GM23338 (cell line): ENCODE data around the gene HES7. TPM values are rescaled to one million over a fixed set of nuclear protein-coding genes. Genes with fewer than 3 reads are reported as not detected.

Source experiments
- ATAC-seq: fragments of 200-7000 bp; cut with Tn5 transposase; 3 replicates; pipeline ENCODE4 v1.9.1; 2020
- DNase-seq: peaks from one replicate; pipeline ENCODE4 v3.0.0-alpha.2; 2015; ENCODE audit warnings: low spot score
- H2AFZ ChIP-seq: fragments of 200-600 bp; sonication (generic); 2 replicates; pipeline ENCODE4 v1.8.0; 2016; ENCODE audit warnings: antibody characterized with exemption, mild to moderate bottlenecking, moderate library complexity
- H3F3A ChIP-seq: fragments of 200-600 bp; sonication (generic); replicated peaks from 2 replicates; pipeline ENCODE4 v1.8.0; 2017; ENCODE audit warnings: antibody characterized with exemption, mixed run types, low read depth
- H3K27ac ChIP-seq: fragments of 200-600 bp; sonication (generic); 2 replicates; pipeline ENCODE4 v1.6.1; 2016; ENCODE audit warnings: low read depth
- H3K27me3 ChIP-seq: fragments of 200-600 bp; sonication (generic); 2 replicates; pipeline ENCODE4 v1.8.0; 2016; ENCODE audit warnings: mild to moderate bottlenecking, mixed run types, moderate library complexity; ENCODE audit not compliant: insufficient read depth
- H3K36me3 ChIP-seq: fragments of 200-600 bp; sonication (generic); 2 replicates; pipeline ENCODE4 v1.8.0; 2016; ENCODE audit warnings: mild to moderate bottlenecking; ENCODE audit not compliant: insufficient read depth
- H3K4me1 ChIP-seq: fragments of 200-600 bp; sonication (generic); 2 replicates; pipeline ENCODE4 v1.8.0; 2016; ENCODE audit warnings: mild to moderate bottlenecking, moderate library complexity; ENCODE audit not compliant: insufficient read depth
- H3K4me2 ChIP-seq: fragments of 200-600 bp; sonication (generic); 2 replicates; pipeline ENCODE4 v1.7.1; 2017; ENCODE audit warnings: mixed run types
- H3K4me3 ChIP-seq: fragments of 200-600 bp; sonication (generic); 2 replicates; pipeline ENCODE4 v1.6.1; 2016; ENCODE audit warnings: mixed run types
- H3K79me2 ChIP-seq: fragments of 200-600 bp; sonication (generic); replicated peaks from 2 replicates; pipeline ENCODE4 v1.8.0; 2017; ENCODE audit warnings: mild to moderate bottlenecking; ENCODE audit not compliant: insufficient read depth
- H3K9me2 ChIP-seq: fragments of 200-600 bp; sonication (generic); 2 replicates; pipeline ENCODE4 v1.8.0; 2017; ENCODE audit not compliant: insufficient read depth
- H4K20me1 ChIP-seq: fragments of 200-600 bp; sonication (generic); replicated peaks from 2 replicates; pipeline ENCODE4 v1.8.0; 2017; ENCODE audit warnings: mild to moderate bottlenecking; ENCODE audit not compliant: insufficient read depth
- H3K27ac Mint-ChIP-seq: 2 replicates; pipeline ENCODE4 v1.8.0; 2020; ENCODE audit warnings: inconsistent platforms, mild to moderate bottlenecking, moderate library complexity, mixed read lengths
- H3K27me3 Mint-ChIP-seq: 3 replicates; pipeline ENCODE4 v1.8.0; 2022; ENCODE audit warnings: low read depth, mild to moderate bottlenecking, moderate library complexity, mixed read lengths, inconsistent platforms; ENCODE audit not compliant: insufficient read depth, poor library complexity
- H3K36me3 Mint-ChIP-seq: 3 replicates; pipeline ENCODE4 v1.8.0; 2021; ENCODE audit warnings: low read depth, mild to moderate bottlenecking, inconsistent platforms, moderate library complexity, mixed read lengths
- H3K4me1 Mint-ChIP-seq: 3 replicates; pipeline ENCODE4 v1.8.0; 2020; ENCODE audit warnings: mild to moderate bottlenecking, inconsistent platforms, mixed read lengths
- H3K4me3 Mint-ChIP-seq: 3 replicates; pipeline ENCODE4 v1.8.0; 2021; ENCODE audit warnings: moderate library complexity, mild to moderate bottlenecking, inconsistent platforms, mixed read lengths
- H3K9me3 Mint-ChIP-seq: 3 replicates; pipeline ENCODE4 v1.8.0; 2020; ENCODE audit warnings: moderate library complexity, mild to moderate bottlenecking, inconsistent platforms, mixed read lengths
- CREB1 ChIP-seq: fragments of 250-450 bp; sonication (Bioruptor Pico); IDR thresholded peaks from 2 replicates; pipeline ENCODE4 v1.5.0; 2020; ENCODE audit warnings: low read depth, mild to moderate bottlenecking, moderate library complexity
- EZH2 ChIP-seq: fragments of 200-600 bp; sonication (generic); IDR thresholded peaks from one replicate; pipeline ENCODE4 v1.8.0; 2017; ENCODE audit warnings: antibody characterized with exemption, mild to moderate bottlenecking, low read depth; ENCODE audit not compliant: unreplicated experiment
- EZH2phosphoT487 ChIP-seq: fragments of 200-600 bp; sonication (generic); IDR thresholded peaks from one replicate; pipeline ENCODE4 v1.8.1; 2018; ENCODE audit warnings: antibody characterized with exemption; ENCODE audit not compliant: unreplicated experiment
- JUNB ChIP-seq: IDR thresholded peaks from one replicate; pipeline ENCODE4 v1.6.1; 2016; ENCODE audit warnings: antibody characterized with exemption; ENCODE audit not compliant: unreplicated experiment
- NANOG ChIP-seq: IDR thresholded peaks from 2 replicates; pipeline ENCODE4 v1.6.1; 2016; ENCODE audit warnings: antibody characterized with exemption, borderline replicate concordance
- POLR2AphosphoS5 ChIP-seq: IDR thresholded peaks from 2 replicates; pipeline ENCODE4 v1.6.1; 2016; ENCODE audit warnings: antibody characterized with exemption, low read depth
- STAT1 ChIP-seq: IDR thresholded peaks from one replicate; pipeline ENCODE4 v1.6.1; 2016; ENCODE audit warnings: antibody characterized with exemption; ENCODE audit not compliant: unreplicated experiment
- ZNF114 ChIP-seq: fragments of 250-450 bp; sonication (Bioruptor Pico); IDR thresholded peaks from 2 replicates; pipeline ENCODE4 v1.5.0; 2020; ENCODE audit warnings: mild to moderate bottlenecking, moderate library complexity
- ZNF331 ChIP-seq: fragments of 250-450 bp; sonication (Bioruptor Pico); IDR thresholded peaks from 2 replicates; pipeline ENCODE4 v1.5.0; 2020; ENCODE audit warnings: low read depth, mild to moderate bottlenecking, moderate library complexity
- polyA plus RNA-seq: library from polyadenylated mRNA; unstranded; fragments of >200 nt; fragmentation: Nextera tagmentation; extraction: Ambion mirVana; gene quantifications from 2 replicates; pipeline ENCODE4 v1.2.1, GENCODE V29; 2016
- total RNA-seq: library from RNA; depleted of rRNA; stranded (reverse); fragments of >200 nt; shearing (Covaris generic); gene quantifications from 2 replicates; pipeline ENCODE4 v1.2.3, GENCODE V29; 2014
- TF ChIP-seq, protein P1 (sequence below): IDR thresholded peaks from one replicate; pipeline ENCODE4 v1.6.1; 2018; ENCODE audit warnings: antibody characterized with exemption; ENCODE audit not compliant: unreplicated experiment
- TF ChIP-seq, protein P2 (sequence below): fragments of 250-450 bp; sonication (Bioruptor Pico); IDR thresholded peaks from 2 replicates; pipeline ENCODE4 v1.5.0; 2020; ENCODE audit warnings: mild to moderate bottlenecking, moderate library complexity
- TF ChIP-seq, protein P3 (sequence below): IDR thresholded peaks from 2 replicates; pipeline ENCODE4 v1.6.1; 2016; ENCODE audit warnings: antibody characterized with exemption
- TF ChIP-seq, protein P4 (sequence below), 2 experiments: fragments of 200-600 bp in 1 of 2; sonication (generic) in 1 of 2; conservative IDR thresholded peaks; 2 replicates each; pipeline versions ENCODE4 v1.5.1 to v1.6.1; 2016 to 2017; ENCODE audit warnings: antibody characterized with exemption in 2 of 2, low read depth in 2 of 2, mild to moderate bottlenecking in 2 of 2, moderate library complexity in 1 of 2

Gene HES7
- total and polyA plus RNA-seq, 2 experiments from 2014 or later: 0.14 TPM; not detected in 1

DNA sequence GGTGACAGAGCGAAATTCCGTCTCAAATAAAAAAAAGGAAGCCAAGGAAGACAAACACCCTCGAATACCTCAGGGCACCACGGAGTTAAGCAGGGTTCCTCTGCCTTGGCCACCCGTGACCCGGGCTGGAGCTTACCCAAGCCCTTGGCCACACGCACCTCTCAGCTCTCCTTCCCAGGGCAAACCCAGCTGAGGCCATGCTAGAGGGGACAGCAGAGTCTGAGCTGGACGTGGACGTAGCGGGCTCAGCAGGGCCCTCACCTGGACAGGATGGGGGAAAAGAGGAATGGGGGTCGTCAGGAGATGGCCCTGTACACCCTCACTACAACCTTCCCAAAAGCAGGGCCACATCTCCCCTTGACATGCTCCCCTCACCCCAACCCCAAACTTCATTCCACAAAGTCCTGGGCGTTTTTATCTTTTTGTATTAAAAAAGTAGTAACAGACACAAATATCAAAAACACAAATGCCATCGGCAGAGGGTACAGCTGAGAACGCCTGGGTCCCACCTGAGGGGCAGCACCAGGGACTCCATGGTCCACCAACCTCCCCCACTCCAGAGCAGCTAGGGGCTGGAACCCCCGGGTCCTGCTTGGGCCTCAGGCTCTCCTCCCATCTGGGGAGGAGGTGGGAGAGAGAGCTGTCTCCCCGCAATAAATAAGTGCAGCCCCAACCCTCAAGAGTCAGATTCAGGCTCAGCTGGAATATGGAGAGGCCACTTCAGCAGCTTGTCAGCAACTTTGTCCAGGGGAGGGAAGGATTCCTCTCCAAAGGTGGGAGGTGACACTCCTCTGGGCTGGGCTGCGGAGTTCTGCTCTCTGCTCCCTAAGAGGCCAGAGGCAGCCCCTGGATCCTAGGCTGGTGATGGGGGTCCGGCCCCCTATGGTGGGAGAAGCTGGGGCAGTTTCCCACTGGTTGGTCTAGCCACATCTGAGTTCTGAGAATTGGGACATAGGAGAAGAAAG is 16.4 kb upstream of the HES7 start:
- no peak for ATAC-seq
- TF ChIP-seq NANOG: no peak
- no peak for TF ChIP-seq ZNF331 (CRISPR knock-in tag)
- TF ChIP-seq EZH2: no peak
- no peak for TF ChIP-seq POLR2AphosphoS5
- TF ChIP-seq, protein P1, sequence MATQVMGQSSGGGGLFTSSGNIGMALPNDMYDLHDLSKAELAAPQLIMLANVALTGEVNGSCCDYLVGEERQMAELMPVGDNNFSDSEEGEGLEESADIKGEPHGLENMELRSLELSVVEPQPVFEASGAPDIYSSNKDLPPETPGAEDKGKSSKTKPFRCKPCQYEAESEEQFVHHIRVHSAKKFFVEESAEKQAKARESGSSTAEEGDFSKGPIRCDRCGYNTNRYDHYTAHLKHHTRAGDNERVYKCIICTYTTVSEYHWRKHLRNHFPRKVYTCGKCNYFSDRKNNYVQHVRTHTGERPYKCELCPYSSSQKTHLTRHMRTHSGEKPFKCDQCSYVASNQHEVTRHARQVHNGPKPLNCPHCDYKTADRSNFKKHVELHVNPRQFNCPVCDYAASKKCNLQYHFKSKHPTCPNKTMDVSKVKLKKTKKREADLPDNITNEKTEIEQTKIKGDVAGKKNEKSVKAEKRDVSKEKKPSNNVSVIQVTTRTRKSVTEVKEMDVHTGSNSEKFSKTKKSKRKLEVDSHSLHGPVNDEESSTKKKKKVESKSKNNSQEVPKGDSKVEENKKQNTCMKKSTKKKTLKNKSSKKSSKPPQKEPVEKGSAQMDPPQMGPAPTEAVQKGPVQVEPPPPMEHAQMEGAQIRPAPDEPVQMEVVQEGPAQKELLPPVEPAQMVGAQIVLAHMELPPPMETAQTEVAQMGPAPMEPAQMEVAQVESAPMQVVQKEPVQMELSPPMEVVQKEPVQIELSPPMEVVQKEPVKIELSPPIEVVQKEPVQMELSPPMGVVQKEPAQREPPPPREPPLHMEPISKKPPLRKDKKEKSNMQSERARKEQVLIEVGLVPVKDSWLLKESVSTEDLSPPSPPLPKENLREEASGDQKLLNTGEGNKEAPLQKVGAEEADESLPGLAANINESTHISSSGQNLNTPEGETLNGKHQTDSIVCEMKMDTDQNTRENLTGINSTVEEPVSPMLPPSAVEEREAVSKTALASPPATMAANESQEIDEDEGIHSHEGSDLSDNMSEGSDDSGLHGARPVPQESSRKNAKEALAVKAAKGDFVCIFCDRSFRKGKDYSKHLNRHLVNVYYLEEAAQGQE: no peak
- no peak for TF ChIP-seq EZH2phosphoT487
- TF ChIP-seq, protein P2, sequence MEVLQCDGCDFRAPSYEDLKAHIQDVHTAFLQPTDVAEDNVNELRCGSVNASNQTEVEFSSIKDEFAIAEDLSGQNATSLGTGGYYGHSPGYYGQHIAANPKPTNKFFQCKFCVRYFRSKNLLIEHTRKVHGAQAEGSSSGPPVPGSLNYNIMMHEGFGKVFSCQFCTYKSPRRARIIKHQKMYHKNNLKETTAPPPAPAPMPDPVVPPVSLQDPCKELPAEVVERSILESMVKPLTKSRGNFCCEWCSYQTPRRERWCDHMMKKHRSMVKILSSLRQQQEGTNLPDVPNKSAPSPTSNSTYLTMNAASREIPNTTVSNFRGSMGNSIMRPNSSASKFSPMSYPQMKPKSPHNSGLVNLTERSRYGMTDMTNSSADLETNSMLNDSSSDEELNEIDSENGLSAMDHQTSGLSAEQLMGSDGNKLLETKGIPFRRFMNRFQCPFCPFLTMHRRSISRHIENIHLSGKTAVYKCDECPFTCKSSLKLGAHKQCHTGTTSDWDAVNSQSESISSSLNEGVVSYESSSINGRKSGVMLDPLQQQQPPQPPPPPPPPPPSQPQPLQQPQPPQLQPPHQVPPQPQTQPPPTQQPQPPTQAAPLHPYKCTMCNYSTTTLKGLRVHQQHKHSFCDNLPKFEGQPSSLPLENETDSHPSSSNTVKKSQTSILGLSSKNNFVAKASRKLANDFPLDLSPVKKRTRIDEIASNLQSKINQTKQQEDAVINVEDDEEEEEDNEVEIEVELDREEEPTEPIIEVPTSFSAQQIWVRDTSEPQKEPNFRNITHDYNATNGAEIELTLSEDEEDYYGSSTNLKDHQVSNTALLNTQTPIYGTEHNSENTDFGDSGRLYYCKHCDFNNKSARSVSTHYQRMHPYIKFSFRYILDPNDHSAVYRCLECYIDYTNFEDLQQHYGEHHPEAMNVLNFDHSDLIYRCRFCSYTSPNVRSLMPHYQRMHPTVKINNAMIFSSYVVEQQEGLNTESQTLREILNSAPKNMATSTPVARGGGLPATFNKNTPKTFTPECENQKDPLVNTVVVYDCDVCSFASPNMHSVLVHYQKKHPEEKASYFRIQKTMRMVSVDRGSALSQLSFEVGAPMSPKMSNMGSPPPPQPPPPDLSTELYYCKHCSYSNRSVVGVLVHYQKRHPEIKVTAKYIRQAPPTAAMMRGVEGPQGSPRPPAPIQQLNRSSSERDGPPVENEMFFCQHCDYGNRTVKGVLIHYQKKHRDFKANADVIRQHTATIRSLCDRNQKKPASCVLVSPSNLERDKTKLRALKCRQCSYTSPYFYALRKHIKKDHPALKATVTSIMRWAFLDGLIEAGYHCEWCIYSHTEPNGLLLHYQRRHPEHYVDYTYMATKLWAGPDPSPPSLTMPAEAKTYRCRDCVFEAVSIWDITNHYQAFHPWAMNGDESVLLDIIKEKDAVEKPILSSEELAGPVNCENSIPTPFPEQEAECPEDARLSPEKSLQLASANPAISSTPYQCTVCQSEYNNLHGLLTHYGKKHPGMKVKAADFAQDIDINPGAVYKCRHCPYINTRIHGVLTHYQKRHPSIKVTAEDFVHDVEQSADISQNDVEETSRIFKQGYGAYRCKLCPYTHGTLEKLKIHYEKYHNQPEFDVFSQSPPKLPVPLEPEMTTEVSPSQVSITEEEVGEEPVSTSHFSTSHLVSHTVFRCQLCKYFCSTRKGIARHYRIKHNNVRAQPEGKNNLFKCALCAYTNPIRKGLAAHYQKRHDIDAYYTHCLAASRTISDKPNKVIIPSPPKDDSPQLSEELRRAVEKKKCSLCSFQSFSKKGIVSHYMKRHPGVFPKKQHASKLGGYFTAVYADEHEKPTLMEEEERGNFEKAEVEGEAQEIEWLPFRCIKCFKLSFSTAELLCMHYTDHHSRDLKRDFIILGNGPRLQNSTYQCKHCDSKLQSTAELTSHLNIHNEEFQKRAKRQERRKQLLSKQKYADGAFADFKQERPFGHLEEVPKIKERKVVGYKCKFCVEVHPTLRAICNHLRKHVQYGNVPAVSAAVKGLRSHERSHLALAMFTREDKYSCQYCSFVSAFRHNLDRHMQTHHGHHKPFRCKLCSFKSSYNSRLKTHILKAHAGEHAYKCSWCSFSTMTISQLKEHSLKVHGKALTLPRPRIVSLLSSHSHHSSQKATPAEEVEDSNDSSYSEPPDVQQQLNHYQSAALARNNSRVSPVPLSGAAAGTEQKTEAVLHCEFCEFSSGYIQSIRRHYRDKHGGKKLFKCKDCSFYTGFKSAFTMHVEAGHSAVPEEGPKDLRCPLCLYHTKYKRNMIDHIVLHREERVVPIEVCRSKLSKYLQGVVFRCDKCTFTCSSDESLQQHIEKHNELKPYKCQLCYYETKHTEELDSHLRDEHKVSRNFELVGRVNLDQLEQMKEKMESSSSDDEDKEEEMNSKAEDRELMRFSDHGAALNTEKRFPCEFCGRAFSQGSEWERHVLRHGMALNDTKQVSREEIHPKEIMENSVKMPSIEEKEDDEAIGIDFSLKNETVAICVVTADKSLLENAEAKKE: no peak
- TF ChIP-seq, protein P3, sequence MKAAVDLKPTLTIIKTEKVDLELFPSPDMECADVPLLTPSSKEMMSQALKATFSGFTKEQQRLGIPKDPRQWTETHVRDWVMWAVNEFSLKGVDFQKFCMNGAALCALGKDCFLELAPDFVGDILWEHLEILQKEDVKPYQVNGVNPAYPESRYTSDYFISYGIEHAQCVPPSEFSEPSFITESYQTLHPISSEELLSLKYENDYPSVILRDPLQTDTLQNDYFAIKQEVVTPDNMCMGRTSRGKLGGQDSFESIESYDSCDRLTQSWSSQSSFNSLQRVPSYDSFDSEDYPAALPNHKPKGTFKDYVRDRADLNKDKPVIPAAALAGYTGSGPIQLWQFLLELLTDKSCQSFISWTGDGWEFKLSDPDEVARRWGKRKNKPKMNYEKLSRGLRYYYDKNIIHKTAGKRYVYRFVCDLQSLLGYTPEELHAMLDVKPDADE: no peak
- no peak for TF ChIP-seq STAT1
- no peak for TF ChIP-seq JUNB
- TF ChIP-seq ZNF114 (CRISPR knock-in tag): no peak
- no peak for TF ChIP-seq CREB1 (CRISPR knock-in tag)
- TF ChIP-seq, protein P4, sequence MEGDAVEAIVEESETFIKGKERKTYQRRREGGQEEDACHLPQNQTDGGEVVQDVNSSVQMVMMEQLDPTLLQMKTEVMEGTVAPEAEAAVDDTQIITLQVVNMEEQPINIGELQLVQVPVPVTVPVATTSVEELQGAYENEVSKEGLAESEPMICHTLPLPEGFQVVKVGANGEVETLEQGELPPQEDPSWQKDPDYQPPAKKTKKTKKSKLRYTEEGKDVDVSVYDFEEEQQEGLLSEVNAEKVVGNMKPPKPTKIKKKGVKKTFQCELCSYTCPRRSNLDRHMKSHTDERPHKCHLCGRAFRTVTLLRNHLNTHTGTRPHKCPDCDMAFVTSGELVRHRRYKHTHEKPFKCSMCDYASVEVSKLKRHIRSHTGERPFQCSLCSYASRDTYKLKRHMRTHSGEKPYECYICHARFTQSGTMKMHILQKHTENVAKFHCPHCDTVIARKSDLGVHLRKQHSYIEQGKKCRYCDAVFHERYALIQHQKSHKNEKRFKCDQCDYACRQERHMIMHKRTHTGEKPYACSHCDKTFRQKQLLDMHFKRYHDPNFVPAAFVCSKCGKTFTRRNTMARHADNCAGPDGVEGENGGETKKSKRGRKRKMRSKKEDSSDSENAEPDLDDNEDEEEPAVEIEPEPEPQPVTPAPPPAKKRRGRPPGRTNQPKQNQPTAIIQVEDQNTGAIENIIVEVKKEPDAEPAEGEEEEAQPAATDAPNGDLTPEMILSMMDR (conservative IDR thresholded peaks at IDR 0.05; ENCODE audit: low read depth in 2 of 2): no peak
- Histone ChIP-seq H2AFZ (no peak overlapping the region), H3K27me3 (peaks cover 21% of the 10 kb centered on the region), H4K20me1 (no peaks in the 10 kb centered on the region), H3K4me3 (no peak overlapping the region), H3K36me3 (peaks cover 7% of the 10 kb centered on the region; the same call in 1 of the 2 replicates), H3K9me2 (no peaks in the 10 kb centered on the region), H3K4me2 (no peak overlapping the region), H3K79me2 (no peaks in the 10 kb centered on the region), H3K27ac (0 out of 2 replicates have a peak overlapping the region, but pooled peaks have one; percentile 78), H3K4me1 (peaks cover 7% of the 10 kb centered on the region; the same call in 1 of the 2 replicates), H3F3A (peaks cover 26% of the 10 kb centered on the region)
- no peak overlapping the region for H3K4me3 Mint-ChIP-seq
- H3K36me3 Mint-ChIP-seq: peaks cover 22% of the 10 kb centered on the region
- H3K4me1 Mint-ChIP-seq: peaks cover 3% of the 10 kb centered on the region; the same call in 1 of the 3 replicates
- peaks cover 4% of the 10 kb centered on the region; the same call in 1 of the 3 replicates for H3K9me3 Mint-ChIP-seq
- DNase-seq: no peak
- H3K27ac Mint-ChIP-seq: no peak overlapping the region
- peaks cover 10% of the 10 kb centered on the region for H3K27me3 Mint-ChIP-seq
